PC-3 (cell line): ENCODE data around the gene SMIM5.

ENCODE experiments used
- EZH2phosphoT487 ChIP-seq: fragments of 300-600 bp; sonication (generic); IDR thresholded peaks from 2 replicates; pipeline ENCODE4 v1.6.1; 2018; ENCODE audit warnings: mild to moderate bottlenecking, antibody characterized with exemption, low read length, borderline replicate concordance
- TF ChIP-seq, protein P1 (sequence below): fragments of 300-600 bp; sonication (generic); conservative IDR thresholded peaks from 2 replicates; pipeline ENCODE4 v1.5.1; 2017; ENCODE audit warnings: antibody characterized with exemption, low read depth, mild to moderate bottlenecking, low read length

- TF ChIP-seq, protein P1, sequence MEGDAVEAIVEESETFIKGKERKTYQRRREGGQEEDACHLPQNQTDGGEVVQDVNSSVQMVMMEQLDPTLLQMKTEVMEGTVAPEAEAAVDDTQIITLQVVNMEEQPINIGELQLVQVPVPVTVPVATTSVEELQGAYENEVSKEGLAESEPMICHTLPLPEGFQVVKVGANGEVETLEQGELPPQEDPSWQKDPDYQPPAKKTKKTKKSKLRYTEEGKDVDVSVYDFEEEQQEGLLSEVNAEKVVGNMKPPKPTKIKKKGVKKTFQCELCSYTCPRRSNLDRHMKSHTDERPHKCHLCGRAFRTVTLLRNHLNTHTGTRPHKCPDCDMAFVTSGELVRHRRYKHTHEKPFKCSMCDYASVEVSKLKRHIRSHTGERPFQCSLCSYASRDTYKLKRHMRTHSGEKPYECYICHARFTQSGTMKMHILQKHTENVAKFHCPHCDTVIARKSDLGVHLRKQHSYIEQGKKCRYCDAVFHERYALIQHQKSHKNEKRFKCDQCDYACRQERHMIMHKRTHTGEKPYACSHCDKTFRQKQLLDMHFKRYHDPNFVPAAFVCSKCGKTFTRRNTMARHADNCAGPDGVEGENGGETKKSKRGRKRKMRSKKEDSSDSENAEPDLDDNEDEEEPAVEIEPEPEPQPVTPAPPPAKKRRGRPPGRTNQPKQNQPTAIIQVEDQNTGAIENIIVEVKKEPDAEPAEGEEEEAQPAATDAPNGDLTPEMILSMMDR = no peak
- no peak for TF ChIP-seq EZH2phosphoT487
Observed at GRCh38 chr17:75643643-75644017, 10.4 kb downstream of the SMIM5 start.
